HepG2 (cell line): Measurements from ENCODE around the gene KCND1.

Experiments used
- AFF4 ChIP-seq: sonication (generic); formaldehyde crosslinking; IDR thresholded peaks from 2 replicates; pipeline ENCODE4 v1.4.0; 2020; ENCODE audit warnings: missing genetic modification reagents
- ASH2L ChIP-seq: fragments of 300-600, 200-600 bp; sonication (generic); IDR thresholded peaks from 2 replicates; pipeline ENCODE4 v1.7.0; 2017; ENCODE audit warnings: low read depth, mild to moderate bottlenecking, moderate library complexity, mixed read lengths, low read length; ENCODE audit not compliant: insufficient read length
- EZH2 ChIP-seq: conservative IDR thresholded peaks from 2 replicates; pipeline ENCODE4 v1.6.1; 2012; ENCODE audit warnings: mild to moderate bottlenecking, low read depth, low read length, moderate library complexity
- FOXM1 ChIP-seq: sonication (generic); formaldehyde crosslinking; IDR thresholded peaks from 2 replicates; pipeline ENCODE4 v1.5.0; 2020; ENCODE audit warnings: missing genetic modification reagents
- HIVEP1 ChIP-seq: sonication (generic); formaldehyde crosslinking; IDR thresholded peaks from 2 replicates; pipeline ENCODE4 v1.4.0; 2020; ENCODE audit warnings: mild to moderate bottlenecking, missing genetic modification reagents
- MTA3 ChIP-seq: sonication (generic); formaldehyde crosslinking; IDR thresholded peaks from 2 replicates; pipeline ENCODE4 v1.4.0; 2020; ENCODE audit warnings: missing genetic modification reagents
- MYC ChIP-seq: sonication (generic); formaldehyde crosslinking; IDR thresholded peaks from 2 replicates; pipeline ENCODE4 v1.9.0; 2021; ENCODE audit warnings: missing genetic modification reagents, borderline replicate concordance
- PCBP1 ChIP-seq: fragments of 200-400 bp; formaldehyde crosslinking; IDR thresholded peaks from 2 replicates; pipeline ENCODE4 v1.6.1; 2017; ENCODE audit warnings: mild to moderate bottlenecking, low read depth, low read length, borderline replicate concordance
- POLR2A ChIP-seq, 2 experiments: IDR thresholded peaks; 2 replicates each; pipeline ENCODE4 v1.6.1; 2011; ENCODE audit warnings: low read depth in 2 of 2, low read length in 2 of 2, mild to moderate bottlenecking in 1 of 2, moderate library complexity in 1 of 2; ENCODE audit not compliant: insufficient read depth in 1 of 2
- SNRNP70 ChIP-seq: fragments of 200-400 bp; formaldehyde crosslinking; IDR thresholded peaks from 2 replicates; pipeline ENCODE4 v1.6.1; 2017; ENCODE audit warnings: mild to moderate bottlenecking, low read depth, low read length, moderate library complexity
- ZHX2 ChIP-seq, 2 experiments: sonication (generic) in 1 of 2; formaldehyde crosslinking in 1 of 2; IDR thresholded peaks; 2 replicates each; pipeline versions ENCODE4 v1.6.1 to v1.9.0; 2014 to 2022; ENCODE audit warnings: antibody characterized with exemption in 1 of 2, borderline replicate concordance in 1 of 2, inconsistent platforms in 1 of 2, low read depth in 1 of 2, missing genetic modification reagents in 1 of 2
- ZNF407 ChIP-seq: sonication (generic); formaldehyde crosslinking; IDR thresholded peaks from one replicate; pipeline ENCODE4 v1.5.1; 2020; ENCODE audit warnings: mild to moderate bottlenecking, missing genetic modification reagents; ENCODE audit errors: not compliant biosample characterization
- ZSCAN29 ChIP-seq: sonication (generic); formaldehyde crosslinking; conservative IDR thresholded peaks from 2 replicates; pipeline ENCODE4 v1.4.0; 2020; ENCODE audit warnings: mild to moderate bottlenecking, missing genetic modification reagents

- TF ChIP-seq PCBP1 = no peak
- TF ChIP-seq MTA3 (CRISPR knock-in tag) = no peak
- no peak for TF ChIP-seq HIVEP1 (CRISPR knock-in tag)
- TF ChIP-seq ZSCAN29 (CRISPR knock-in tag) = no peak
- no peak for TF ChIP-seq ZNF407 (CRISPR knock-in tag)
- no peak for TF ChIP-seq ASH2L
- TF ChIP-seq MYC (CRISPR knock-in tag) = no peak
- TF ChIP-seq SNRNP70 = no peak
- no peak for TF ChIP-seq POLR2A (IDR thresholded peaks at IDR 0.05; ENCODE audit: insufficient read depth in 1 of 2, low read depth in 2 of 2, low read length in 2 of 2)
- TF ChIP-seq EZH2 = no peak
- TF ChIP-seq AFF4 = no peak
- no peak for TF ChIP-seq ZHX2 (IDR thresholded peaks at IDR 0.05; ENCODE audit: low read depth)
- TF ChIP-seq ZHX2 (CRISPR knock-in tag; IDR thresholded peaks at IDR 0.05; ENCODE audit: borderline replicate concordance) = no peak
- TF ChIP-seq FOXM1 (CRISPR knock-in tag) = no peak
Measured at GRCh38 chrX:48956728-48957414, 14.8 kb downstream of the KCND1 start.
